HepG2 (cell line): Measurements from ENCODE around the gene SLC13A3. TPM values are rescaled to one million over a fixed set of nuclear protein-coding genes. Genes with fewer than 3 reads are reported as not detected.

Experiments used
- HDAC2 ChIP-seq: sonication (generic); formaldehyde crosslinking; IDR thresholded peaks from 2 replicates; pipeline ENCODE4 v1.4.0; 2020; ENCODE audit warnings: missing genetic modification reagents
- KMT2A ChIP-seq: sonication (generic); formaldehyde crosslinking; IDR thresholded peaks from 2 replicates; pipeline ENCODE4 v1.4.0; 2020; ENCODE audit warnings: missing genetic modification reagents
- PATZ1 ChIP-seq: sonication (generic); formaldehyde crosslinking; IDR thresholded peaks from 2 replicates; pipeline ENCODE4 v1.4.0; 2020; ENCODE audit warnings: missing genetic modification reagents
- PAXIP1 ChIP-seq: sonication (generic); formaldehyde crosslinking; conservative IDR thresholded peaks from 2 replicates; pipeline ENCODE4 v1.4.0; 2020; ENCODE audit warnings: mild to moderate bottlenecking, missing genetic modification reagents, moderate library complexity
- SAP130 ChIP-seq: IDR thresholded peaks from 2 replicates; pipeline ENCODE4 v1.6.1; 2016; ENCODE audit warnings: low read depth
- ZBTB40 ChIP-seq, 2 experiments: fragments of 450-650 bp in 1 of 2; sonication (generic) in 1 of 2; formaldehyde crosslinking in 1 of 2; IDR thresholded peaks; 2 replicates each; pipeline versions ENCODE4 v1.6.1 to v1.8.0; 2016 to 2022; ENCODE audit warnings: antibody characterized with exemption in 1 of 2, mild to moderate bottlenecking in 1 of 2, missing genetic modification reagents in 1 of 2
- ZMYM2 ChIP-seq: sonication (generic); formaldehyde crosslinking; IDR thresholded peaks from 2 replicates; pipeline ENCODE4 v1.8.0; 2022; ENCODE audit warnings: mild to moderate bottlenecking, missing genetic modification reagents
- ZNF12 ChIP-seq: sonication (generic); formaldehyde crosslinking; IDR thresholded peaks from 2 replicates; pipeline ENCODE4 v1.5.0; 2020; ENCODE audit warnings: missing genetic modification reagents
- ZNF3 ChIP-seq: IDR thresholded peaks from 2 replicates; pipeline ENCODE4 v1.7.0; 2017; ENCODE audit warnings: inconsistent platforms
- ZNF562 ChIP-seq: sonication (generic); formaldehyde crosslinking; IDR thresholded peaks from 2 replicates; pipeline ENCODE4 v1.8.0; 2022; ENCODE audit warnings: missing genetic modification reagents, borderline replicate concordance
- ZNF589 ChIP-seq: sonication (generic); formaldehyde crosslinking; conservative IDR thresholded peaks from 2 replicates; pipeline ENCODE4 v1.8.0; 2022; ENCODE audit warnings: mild to moderate bottlenecking, moderate library complexity, missing genetic modification reagents
- ZNF678 ChIP-seq: sonication (generic); formaldehyde crosslinking; IDR thresholded peaks from 2 replicates; pipeline ENCODE4 v1.4.0; 2020; ENCODE audit warnings: mild to moderate bottlenecking, missing genetic modification reagents
- polyA plus RNA-seq, 8 experiments: library from polyadenylated mRNA; depleted of rRNA in 3 of 8; stranded (reverse) in 7 of 8; unstranded in 1 of 8; fragments of >200 nt; fragmentation: Illumina TruSeq in 4 of 8; extraction: Trizol in 4 of 8; gene quantifications; 2 replicates each; pipeline versions ENCODE4 v1.2.1 to v1.2.3, GENCODE V29; 2011 to 2016; ENCODE audit warnings: low read depth in 4 of 8, missing spikeins in 1 of 8, mixed read lengths in 1 of 8; ENCODE audit not compliant: insufficient read depth in 1 of 8
- total RNA-seq, 5 experiments: library from RNA; depleted of rRNA; stranded (reverse); fragments of >200 nt; fragmentation: Illumina TruSeq; extraction: Trizol; gene quantifications; 2 replicates each; pipeline ENCODE4 v1.2.3, GENCODE V29; 2016; ENCODE audit warnings: low read depth in 1 of 5

The SLC13A3 gene
- total and polyA plus RNA-seq, 2 of the 13 experiments (the other 11 are each of a cell fraction or from before 2014, with no cell fraction given) = 66.5 to 76.0 TPM

GRCh38 chr20:46640536-46641311 is 10.5 kb downstream of the SLC13A3 start (continued):
- TF ChIP-seq SAP130 (CRISPR knock-in tag) (peak; percentile 69), ZMYM2 (peak; percentile 90), ZNF678 (no peak), KMT2A (CRISPR knock-in tag) (0 out of 2 replicates have a peak, but pooled peaks have one; percentile 55), PATZ1 (CRISPR knock-in tag) (peak; percentile 74), PAXIP1 (CRISPR knock-in tag) (peak; percentile 81), HDAC2 (CRISPR knock-in tag) (peak; percentile 64; the same call in 1 of the 2 replicates), ZNF3 (CRISPR knock-in tag) (peak; percentile 76), ZNF589 (CRISPR knock-in tag) (no peak), ZNF562 (CRISPR knock-in tag) (no peak), ZNF12 (CRISPR knock-in tag) (no peak), ZBTB40 (IDR thresholded peaks at IDR 0.05) (no peak), ZBTB40 (CRISPR knock-in tag; IDR thresholded peaks at IDR 0.05) (peak; percentile 76; the same call in 1 of the 2 replicates)
